Sciatic nerve (tissue), 2 donors: ENCODE data around the gene PLCG1. TPM values are rescaled to one million over a fixed set of nuclear protein-coding genes. Genes with fewer than 3 reads are reported as not detected.
"Not testable (repeated sequence)": the region's sequence is repeated elsewhere in the genome, so short reads cannot be mapped to it uniquely, and the experiment has no call there.

Source experiments
- ATAC-seq: fragments of 200-7000 bp; cut with Tn5 transposase; one replicate; pipeline ENCODE4 v1.9.1; 2020; ENCODE audit warnings: mild to moderate bottlenecking, moderate library complexity
- DNase-seq: peaks from one replicate; pipeline ENCODE4 v3.0.0-alpha.2; 2020; ENCODE audit warnings: low spot score
- intact Hi-C: fragments of 100-400 bp; cut with DNase I; formaldehyde crosslinking; loops from one replicate; pipeline ENCODE4 v1.14.2; 2022
- total RNA-seq: library from RNA; stranded (reverse); fragmentation: NEBNext Ultra II Directional; extraction: Animal tissue kit (Norgen Biotek cat#: 25700); gene quantifications from one replicate; pipeline ENCODE4 v1.2.1, GENCODE V29; 2021
- donor health status: DM: no; HTN: no; CAD: no.
- donor health status: DM: no; HTN: no; CAD: no.

The PLCG1 gene
- total RNA-seq, 1 donor from 2014 or later = 148 TPM

- ATAC-seq = peak; percentile 20
- intact Hi-C loops = no loop called here
- DNase-seq = no peak
These were observed 17.5 kb upstream of the PLCG1 start for GRCh38 chr20:41119614-41120561.

- no peak for ATAC-seq
- no peak for DNase-seq
- intact Hi-C loops = no loop called here
These were observed 15.9 kb upstream of the PLCG1 start for GRCh38 chr20:41121399-41121798.

GRCh38 chr20:41123631-41124030 is 13.7 kb upstream of the PLCG1 start:
- ATAC-seq = no peak
- no peak for DNase-seq
- intact Hi-C loops = no loop called here

GRCh38 chr20:41124451-41125094 is 12.8 kb upstream of the PLCG1 start:
- ATAC-seq = no peak
- intact Hi-C loops = no loop called here
- DNase-seq = no peak

GRCh38 chr20:41125530-41126457 is 11.5 kb upstream of the PLCG1 start:
- intact Hi-C loops = no loop called here
- ATAC-seq = no peak

GRCh38 chr20:41126719-41127118 is 10.6 kb upstream of the PLCG1 start:
- intact Hi-C loops = no loop called here
- no peak for DNase-seq
- peak; percentile 10 for ATAC-seq

More at GRCh38 chr20:41125530-41126457, 11.5 kb upstream of the PLCG1 start:
- no peak for DNase-seq

GRCh38 chr20:41128317-41128716 is 9.0 kb upstream of the PLCG1 start:
- DNase-seq, intact Hi-C loops, ATAC-seq: not testable (repeated sequence)

GRCh38 chr20:41131594-41132387 is 5.6 kb upstream of the PLCG1 start:
- DNase-seq (no peak), ATAC-seq (no peak)
- intact Hi-C loops = no loop called here

- ATAC-seq, intact Hi-C loops, DNase-seq: not testable (repeated sequence)
These were observed 5.0 kb upstream of the PLCG1 start for GRCh38 chr20:41132388-41132775.

- no peak for DNase-seq
- intact Hi-C loops = no loop called here
These were observed 3.5 kb upstream of the PLCG1 start for GRCh38 chr20:41133709-41134361.

GRCh38 chr20:41134362-41135186 is 2.8 kb upstream of the PLCG1 start:
- intact Hi-C loops = no loop called here
- no peak for DNase-seq
- ATAC-seq = no peak

More at GRCh38 chr20:41133709-41134361, 3.5 kb upstream of the PLCG1 start:
- no peak for ATAC-seq

- intact Hi-C loops = no loop called here
- ATAC-seq = no peak
- no peak for DNase-seq
These were observed 2.0 kb upstream of the PLCG1 start for GRCh38 chr20:41135187-41135887.

GRCh38 chr20:41135888-41136679 is 1.3 kb upstream of the PLCG1 start:
- no peak for DNase-seq
- intact Hi-C loops = no loop called here
- no peak for ATAC-seq

GRCh38 chr20:41137614-41138474 is 501 bp downstream of the PLCG1 start:
- intact Hi-C loops = no loop called here
- DNase-seq (peak; percentile 90), ATAC-seq (peak; percentile 57)
